SU-DHL-6 (cell line): ENCODE data around the gene SRPK1.

Experiments
- H2AFZ ChIP-seq: fragments of 200-600 bp; sonication (generic); 2 replicates; pipeline ENCODE4 v1.6.1; 2014; ENCODE audit warnings: low read depth, mild to moderate bottlenecking, moderate library complexity, mixed read lengths, antibody characterized with exemption, low read length; ENCODE audit not compliant: severe bottlenecking
- H3F3A ChIP-seq: fragments of 200-600 bp; shearing (Covaris generic); 2 replicates; pipeline ENCODE4 v1.6.0; 2016; ENCODE audit warnings: antibody characterized with exemption, mild to moderate bottlenecking; ENCODE audit not compliant: insufficient read depth
- H3K27ac ChIP-seq: fragments of 200-600 bp; sonication (generic); 2 replicates; pipeline ENCODE4 v1.5.1; 2016; ENCODE audit warnings: low read depth, mild to moderate bottlenecking, low read length, moderate library complexity, mixed read lengths
- H3K27me3 ChIP-seq: fragments of 200-600 bp; sonication (generic), shearing (Covaris generic); 2 replicates; pipeline ENCODE4 v1.6.0; 2014; ENCODE audit warnings: mild to moderate bottlenecking, low read length
- H3K36me3 ChIP-seq: fragments of 200-600 bp; sonication (generic); 2 replicates; pipeline ENCODE4 v1.6.1; 2014; ENCODE audit warnings: mild to moderate bottlenecking, low read length, mixed read lengths
- H3K4me2 ChIP-seq: fragments of 300-600, 200-600 bp; shearing (Covaris generic), sonication (generic); 2 replicates; pipeline ENCODE4 v1.6.0; 2014; ENCODE audit warnings: low read length, low read depth, mild to moderate bottlenecking; ENCODE audit not compliant: poor library complexity, severe bottlenecking
- H3K4me3 ChIP-seq: fragments of 200-600 bp; sonication (generic); 2 replicates; pipeline ENCODE4 v1.5.1; 2014; ENCODE audit warnings: antibody characterized with exemption, low read length, mild to moderate bottlenecking, mixed read lengths; ENCODE audit not compliant: insufficient read depth, poor library complexity, severe bottlenecking
- H3K79me2 ChIP-seq: fragments of 200-600 bp; sonication (generic); 2 replicates; pipeline ENCODE4 v1.6.1; 2014; ENCODE audit warnings: mild to moderate bottlenecking, low read length, moderate library complexity; ENCODE audit not compliant: insufficient read depth
- H3K9ac ChIP-seq: fragments of 200-600 bp; sonication (generic); 2 replicates; pipeline ENCODE4 v1.7.0; 2014; ENCODE audit warnings: mild to moderate bottlenecking, low read length
- H3K9me2 ChIP-seq: fragments of 200-600 bp; sonication (generic); replicated peaks from 2 replicates; pipeline ENCODE4 v1.6.1; 2014; ENCODE audit warnings: low read length; ENCODE audit not compliant: insufficient read depth
- H3K9me3 ChIP-seq: fragments of 200-600 bp; sonication (generic); 2 replicates; pipeline ENCODE4 v1.6.1; 2014; ENCODE audit warnings: low read length, mixed read lengths; ENCODE audit not compliant: insufficient read depth
- H4K20me1 ChIP-seq: fragments of 200-600 bp; sonication (generic); 2 replicates; pipeline ENCODE4 v1.6.1; 2014; ENCODE audit warnings: low read depth, mild to moderate bottlenecking, antibody characterized with exemption, low read length, moderate library complexity, mixed read lengths
- CTCF ChIP-seq: fragments of 200-600 bp; sonication (generic); IDR thresholded peaks from one replicate; pipeline ENCODE4 v1.5.1; 2017; ENCODE audit warnings: antibody characterized with exemption, mild to moderate bottlenecking, low read length, moderate library complexity; ENCODE audit not compliant: insufficient read depth, poor library complexity, severe bottlenecking
- EZH2phosphoT487 ChIP-seq: fragments of 200-600 bp; sonication (generic), shearing (Covaris generic); conservative IDR thresholded peaks from 2 replicates; pipeline ENCODE4 v1.6.1; 2018; ENCODE audit warnings: mild to moderate bottlenecking, antibody characterized with exemption, low read length, moderate library complexity, mixed read lengths

Gene SRPK1

GRCh38 chr6:35876902-35877301 lies 44.0 kb downstream of the SRPK1 start:
- peaks cover 49% of the 10 kb centered on the region for H3K36me3 ChIP-seq
- H3K9me3 ChIP-seq, result no peaks in the 10 kb centered on the region
- H4K20me1 ChIP-seq, result no peaks in the 10 kb centered on the region
- H3K9me2 ChIP-seq, result no peaks in the 10 kb centered on the region
- no peak overlapping the region for H3K9ac ChIP-seq
- peaks cover 6% of the 10 kb centered on the region; the same call in 1 of the 2 replicates for H3F3A ChIP-seq
- H3K4me2 ChIP-seq, result no peak overlapping the region
- H3K27ac ChIP-seq, result no peak overlapping the region
- H3K79me2 ChIP-seq, result no peaks in the 10 kb centered on the region; the same call in 1 of the 2 replicates
- no peak overlapping the region for H3K4me3 ChIP-seq
- no peaks in the 10 kb centered on the region for H3K27me3 ChIP-seq
- no peak for TF ChIP-seq EZH2phosphoT487
- TF ChIP-seq CTCF, result no peak
- H2AFZ ChIP-seq, result no peak overlapping the region

GRCh38 chr6:35874730-35875129 lies 46.2 kb downstream of the SRPK1 start:
- Histone ChIP-seq H3K36me3 (peaks cover 54% of the 10 kb centered on the region), H3K27me3 (no peaks in the 10 kb centered on the region), H3K4me2 (no peak overlapping the region), H3F3A (peaks cover 20% of the 10 kb centered on the region; the same call in 1 of the 2 replicates), H4K20me1 (no peaks in the 10 kb centered on the region), H2AFZ (no peak overlapping the region), H3K9me2 (no peaks in the 10 kb centered on the region), H3K4me3 (no peak overlapping the region), H3K9ac (no peak overlapping the region), H3K79me2 (no peaks in the 10 kb centered on the region), H3K27ac (no peak overlapping the region), H3K9me3 (no peaks in the 10 kb centered on the region)
- TF ChIP-seq EZH2phosphoT487, result no peak
- TF ChIP-seq CTCF, result no peak

- no peaks in the 10 kb centered on the region for H3K9me2 ChIP-seq
- TF ChIP-seq CTCF (no peak), EZH2phosphoT487 (no peak)
- no peak overlapping the region for H2AFZ ChIP-seq
- peaks cover 7% of the 10 kb centered on the region; the same call in 1 of the 2 replicates for H3K79me2 ChIP-seq
- no peaks in the 10 kb centered on the region for H3K9me3 ChIP-seq
- no peaks in the 10 kb centered on the region; the same call in 1 of the 2 replicates for H3F3A ChIP-seq
- H4K20me1 ChIP-seq, result no peaks in the 10 kb centered on the region
- H3K4me3 ChIP-seq, result no peak overlapping the region
- no peak overlapping the region for H3K4me2 ChIP-seq
- H3K9ac ChIP-seq, result no peak overlapping the region
- no peak overlapping the region for H3K27ac ChIP-seq
- peaks cover 64% of the 10 kb centered on the region for H3K36me3 ChIP-seq
- no peaks in the 10 kb centered on the region for H3K27me3 ChIP-seq
Measured at GRCh38 chr6:35859367-35859766, 61.5 kb downstream of the SRPK1 start.
